AML-193 (cell line): ENCODE results near the gene TMEM272.

Source experiments
- DNase-seq, 2 experiments: peaks; one replicate each; lab custom pipeline; 2025; lab: John Stamatoyannopoulos, UW

TMEM272 gene

DNA sequence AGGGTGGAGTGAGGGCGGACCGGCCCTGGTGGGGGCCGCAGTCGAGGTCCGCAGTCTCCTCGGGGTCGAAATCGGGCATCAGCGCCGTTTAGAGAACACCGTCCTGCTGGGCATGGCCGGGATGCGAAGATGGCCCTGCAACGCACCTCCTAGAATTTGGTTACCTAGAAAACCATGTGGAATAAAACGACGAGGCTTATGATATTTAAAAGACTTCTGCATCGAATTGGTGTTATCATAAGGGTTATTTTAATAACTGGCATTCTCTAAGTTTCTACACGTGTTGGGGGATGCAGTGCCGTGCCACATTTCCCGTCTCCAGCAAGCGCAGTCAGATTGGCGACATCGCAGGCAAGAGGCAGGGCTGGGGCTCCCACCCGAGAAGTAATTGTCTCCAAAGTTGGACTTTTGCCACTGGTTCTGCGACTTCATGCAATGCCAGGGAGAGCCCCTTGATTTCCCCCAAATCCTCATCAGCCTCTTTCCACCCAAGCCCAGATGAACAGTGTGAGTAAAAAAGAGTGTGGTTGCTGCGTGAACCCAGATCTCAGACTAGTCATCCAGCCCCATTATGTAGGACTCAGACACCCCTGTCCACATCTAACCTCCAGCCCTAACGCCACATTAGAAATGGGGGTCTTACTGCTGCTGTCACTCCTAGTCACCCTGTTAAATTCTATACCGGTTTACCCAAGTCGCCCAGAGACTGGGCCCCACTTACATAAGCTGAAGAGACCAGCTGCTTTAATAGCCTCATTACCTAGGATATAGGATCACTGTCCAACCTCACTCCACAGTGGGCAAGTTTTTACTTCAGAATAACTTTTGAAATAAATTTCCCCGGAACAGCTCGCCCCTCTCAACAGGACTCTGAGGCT is 40.4 kb downstream of the TMEM272 start:
- DNase-seq = peak in 1 of 2 experiments; percentile 56

DNA sequence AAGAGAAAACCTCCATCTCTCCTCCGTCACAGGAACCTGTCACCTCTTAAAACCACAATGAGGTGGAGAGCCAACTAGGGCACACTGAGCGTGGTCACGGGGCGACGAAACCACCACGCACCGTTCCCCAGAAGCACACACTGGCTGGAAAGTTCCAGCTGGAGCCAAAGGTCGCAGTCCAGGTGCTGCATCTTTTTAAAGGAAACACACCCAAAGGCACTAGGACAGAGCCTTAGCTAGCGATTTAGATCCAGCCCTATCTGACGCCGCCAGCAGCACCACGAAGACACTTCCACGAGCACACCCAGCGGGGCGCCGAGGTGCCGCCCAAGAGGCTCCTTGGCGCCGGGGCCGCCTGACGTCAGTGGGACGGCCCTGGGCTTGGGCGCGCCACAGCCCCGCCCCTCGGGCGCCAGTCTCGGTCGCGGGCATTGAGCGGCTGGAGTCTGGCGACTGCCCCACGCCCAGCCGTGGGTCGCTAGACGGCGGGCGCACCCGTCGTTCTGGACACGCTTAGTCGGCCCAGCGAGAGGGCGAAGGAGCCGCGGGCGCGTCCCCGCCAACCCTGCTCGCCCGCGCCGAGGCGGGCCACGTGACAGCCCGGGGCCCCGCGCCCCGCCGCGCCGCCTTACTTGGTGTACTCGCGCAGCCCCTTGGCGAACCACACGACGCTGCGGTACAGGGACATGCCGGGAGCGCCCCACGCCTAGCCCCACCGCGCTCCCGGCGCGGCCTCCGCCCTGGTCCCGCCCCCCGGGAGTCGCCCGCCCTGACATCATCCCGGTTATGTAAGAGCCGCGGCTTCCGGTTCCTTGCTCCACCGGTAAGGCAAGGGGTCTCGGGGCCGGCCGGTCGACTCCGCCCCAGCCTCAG is 41.3 kb downstream of the TMEM272 start, which contains the start of gene DHRS12:
TSS of gene DHRS12 (minus strand) at position 742 of the 873 bp plus-strand sequence. CDS start 4,504 bp downstream, outside the sequence.
- peak; percentile 83 to 86 for DNase-seq

DNA sequence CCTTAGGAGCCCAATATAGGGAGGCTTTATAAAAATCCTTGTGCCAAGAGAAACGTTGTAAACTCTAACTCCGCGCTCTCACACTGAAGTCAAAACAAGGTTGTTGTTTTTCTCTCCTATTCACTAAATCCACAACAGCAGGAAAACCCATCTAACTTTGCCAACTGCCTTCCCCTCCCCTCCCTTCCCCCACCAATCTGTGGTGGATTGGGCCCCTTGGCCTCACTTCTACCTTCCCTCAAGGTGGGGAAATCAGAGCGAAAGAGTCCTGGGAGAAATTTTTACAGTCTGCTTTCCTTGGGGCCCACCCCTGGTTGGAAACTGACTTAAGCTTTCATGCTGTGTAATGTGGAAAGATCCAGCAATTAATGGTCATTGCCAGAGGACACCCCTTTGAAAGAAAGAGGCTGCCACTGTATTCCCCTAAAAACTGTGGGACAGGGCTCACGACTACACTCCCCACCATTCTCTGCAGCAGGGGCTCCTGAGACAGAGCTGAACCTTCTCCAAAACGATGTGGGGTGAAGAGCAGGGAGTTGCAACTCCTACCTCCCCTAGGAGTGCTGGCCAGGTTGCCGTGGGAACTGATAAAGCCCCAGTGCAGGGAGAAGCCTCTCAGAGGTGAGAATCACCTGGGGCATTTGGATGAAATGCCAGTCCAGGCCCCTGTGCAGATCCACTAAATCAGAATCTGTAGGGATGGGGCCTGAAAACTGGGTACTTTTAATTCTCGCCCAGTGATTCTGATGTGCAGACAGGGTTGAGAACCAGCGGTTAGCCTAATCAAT is 42.2 kb downstream of the TMEM272 start:
- no peak for DNase-seq

DNA sequence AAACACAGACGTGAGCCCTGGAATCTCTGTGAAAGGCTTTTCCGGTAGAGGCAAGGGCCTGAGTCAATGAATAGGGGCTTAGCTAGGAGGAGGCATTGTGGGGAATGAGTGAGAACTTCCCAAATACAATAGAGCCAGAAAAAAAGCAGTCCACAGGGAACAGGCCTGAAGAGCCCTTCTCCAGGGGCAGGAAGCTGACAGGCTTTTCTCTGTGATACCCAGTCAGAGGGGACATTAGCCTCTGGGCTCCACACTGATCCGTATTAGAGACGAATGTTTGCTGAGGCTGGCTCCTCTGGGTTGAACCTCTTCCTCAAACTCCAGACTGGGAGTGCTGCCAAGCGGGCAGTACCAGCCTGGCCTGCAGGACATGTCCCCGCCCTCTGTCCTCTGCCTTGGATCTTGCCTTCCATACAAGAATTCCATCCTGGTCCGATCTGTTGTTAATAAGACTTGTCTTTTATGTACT is 43.3 kb downstream of the TMEM272 start:
- no peak for DNase-seq

DNA sequence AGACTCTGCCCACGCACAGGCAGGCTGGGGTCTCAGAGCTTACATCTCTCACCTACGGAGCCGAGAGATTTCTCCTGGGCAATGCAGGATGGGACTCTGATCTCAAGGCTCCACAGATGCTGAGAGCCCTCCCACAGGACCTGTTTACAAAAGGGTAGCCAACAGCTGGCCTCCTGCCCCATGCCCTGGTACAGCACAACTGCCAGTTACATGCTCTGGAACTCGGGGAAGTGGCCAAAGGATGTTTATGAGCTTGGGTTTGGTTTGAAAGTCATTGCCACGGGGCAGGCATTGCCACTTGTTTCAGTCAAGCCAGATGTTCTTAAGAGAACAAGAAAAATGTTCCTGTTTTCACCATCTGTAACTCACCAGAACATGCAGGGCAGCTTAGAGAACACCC is 44.5 kb downstream of the TMEM272 start:
- no peak for DNase-seq

DNA sequence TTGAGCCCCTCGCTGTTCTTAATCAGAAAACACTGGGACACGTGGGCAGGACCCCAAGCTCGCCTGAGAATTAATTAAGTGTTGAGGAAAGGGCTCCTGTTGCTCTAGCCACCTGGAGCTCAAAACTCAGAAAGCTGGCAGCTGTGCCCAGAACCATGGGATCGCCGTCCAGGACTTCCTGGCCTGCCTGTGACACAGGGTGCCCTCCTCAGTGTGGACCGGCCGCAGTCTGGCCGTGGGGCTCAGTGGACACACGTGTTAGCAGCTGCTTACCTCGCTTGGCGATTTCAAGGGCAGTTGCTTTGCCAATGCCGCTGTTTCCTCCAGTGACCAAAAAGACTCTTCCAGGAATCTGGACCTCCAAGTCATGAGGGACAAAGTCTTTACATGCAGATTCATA is 45.7 kb downstream of the TMEM272 start:
- no peak for DNase-seq

DNA sequence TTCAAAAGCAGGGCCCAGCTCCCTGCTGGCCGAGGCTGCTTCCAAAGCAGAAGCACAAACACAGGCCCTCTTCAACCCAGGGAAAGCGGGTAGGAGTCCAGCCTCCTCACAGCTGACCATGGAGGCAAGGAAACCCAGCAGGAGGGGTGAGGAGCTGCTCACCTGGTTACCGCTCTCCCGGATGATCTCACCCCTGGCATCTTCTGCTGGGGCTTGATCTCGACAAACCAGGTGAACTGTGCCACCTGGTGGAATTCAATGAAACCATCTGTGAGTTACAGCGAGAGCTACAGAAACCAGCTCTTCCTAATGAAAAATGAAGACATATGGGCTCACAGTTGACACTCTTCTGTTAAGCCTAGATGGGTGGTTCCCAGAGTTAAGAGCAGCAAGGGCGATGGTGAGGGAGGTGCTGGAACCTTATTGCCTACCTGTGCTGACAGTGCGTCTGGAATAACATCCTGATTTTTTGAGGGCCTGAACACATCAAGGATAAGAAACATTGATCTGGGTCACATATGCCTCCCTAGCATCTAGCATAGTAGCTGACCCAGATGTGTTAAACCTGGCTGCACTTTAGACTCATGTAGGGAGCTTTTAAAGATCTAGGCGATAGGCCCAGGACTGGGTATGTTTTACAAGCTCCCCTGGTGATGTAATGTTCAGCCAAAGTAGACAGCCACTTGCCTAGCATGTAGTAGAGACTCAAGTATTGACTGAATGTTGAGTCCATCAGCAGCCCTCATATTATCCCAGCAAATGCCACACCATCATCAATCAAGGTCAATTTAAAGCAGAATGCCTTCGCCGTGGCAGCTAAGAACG is 47.1 kb downstream of the TMEM272 start:
- peak; percentile 52 to 66 for DNase-seq

DNA sequence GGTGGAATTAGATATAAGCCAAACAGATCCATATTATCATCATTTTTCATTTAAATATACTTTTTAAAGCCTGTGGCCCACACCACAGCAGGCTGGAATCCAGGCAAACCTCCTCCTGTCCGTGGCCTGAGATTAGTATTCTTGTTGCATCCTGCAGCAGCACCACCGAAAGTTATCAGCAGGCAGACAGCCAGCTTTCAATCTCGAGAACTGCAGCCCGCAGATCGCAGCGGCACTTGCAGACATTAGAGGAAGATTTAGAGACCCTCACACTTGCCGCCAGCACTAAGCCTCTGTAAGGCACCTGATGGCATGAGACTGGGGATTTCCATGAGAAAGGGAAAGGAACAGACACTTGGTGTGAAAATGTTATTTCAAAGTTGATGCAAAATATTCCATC is 48.4 kb downstream of the TMEM272 start:
- DNase-seq = no peak

DNA sequence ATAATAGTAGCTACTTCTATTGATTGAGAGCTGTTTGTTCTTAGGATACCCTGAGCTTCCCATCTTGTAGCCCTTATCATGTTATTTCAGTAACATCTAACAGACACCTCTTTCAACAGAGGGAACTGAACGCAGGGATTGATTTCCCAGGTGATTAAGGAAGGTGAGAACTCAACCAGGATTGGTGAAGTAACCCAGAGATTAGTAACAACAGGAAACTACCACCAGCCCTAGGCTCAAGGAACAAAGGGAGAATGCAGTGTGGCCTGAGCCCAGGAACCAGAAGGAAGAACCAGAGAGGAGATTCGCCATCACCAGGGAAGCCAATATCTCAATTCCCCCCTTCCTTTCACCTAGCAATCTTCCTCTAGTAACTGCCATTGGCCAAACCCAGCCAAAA is 49.6 kb downstream of the TMEM272 start:
- DNase-seq = no peak

DNA sequence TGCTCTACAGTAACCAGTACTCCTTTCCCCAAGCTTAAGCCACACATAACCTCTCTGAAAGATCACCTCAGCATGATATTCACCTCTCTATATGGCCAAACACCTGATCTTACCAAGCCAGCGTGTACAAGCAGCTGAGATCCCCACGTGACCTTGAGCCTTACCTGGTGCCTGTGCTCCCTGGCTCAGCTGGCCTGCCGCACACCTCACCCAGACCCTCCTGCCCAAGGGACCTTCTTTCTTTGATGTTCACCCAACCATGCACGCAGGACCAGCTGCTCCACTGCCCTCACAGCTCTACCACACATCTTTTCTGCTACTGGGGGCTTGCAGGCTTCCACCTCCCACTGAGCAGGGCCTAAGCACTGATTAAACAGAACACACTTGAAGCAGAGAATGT is 50.0 kb downstream of the TMEM272 start:
- DNase-seq = no peak

DNA sequence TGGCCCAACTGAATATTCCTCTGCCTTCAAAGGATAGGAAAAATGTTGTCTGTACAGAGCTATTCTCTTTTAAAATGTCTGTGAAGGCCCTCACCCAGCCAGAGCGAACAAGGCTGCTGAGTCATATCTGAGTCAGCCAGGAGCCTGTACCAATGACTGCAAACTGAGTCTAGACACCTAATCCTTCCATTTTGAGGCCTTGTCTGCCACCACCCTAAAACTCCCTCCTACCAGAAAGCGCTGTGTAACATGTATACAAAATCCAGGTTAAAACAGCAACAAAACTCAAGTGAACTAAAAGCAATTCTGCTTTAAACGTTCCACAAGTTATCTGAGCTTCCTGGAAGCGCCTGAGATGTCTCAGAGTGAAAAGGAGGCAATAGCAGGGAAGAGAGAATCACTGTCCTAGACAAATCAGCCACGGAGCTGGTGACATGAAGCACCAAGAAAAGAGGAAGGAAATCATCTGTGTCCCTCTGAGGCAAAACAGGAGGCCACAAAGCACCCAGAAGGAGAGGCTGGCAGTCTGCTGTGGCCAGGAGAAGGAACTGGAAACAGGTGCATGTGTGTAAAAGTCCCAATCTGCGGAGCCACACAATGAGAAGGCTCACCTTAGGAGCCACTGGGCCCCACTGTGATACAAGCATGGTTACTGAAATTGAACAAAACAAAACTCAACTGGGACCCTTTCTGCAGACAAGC is 51.3 kb downstream of the TMEM272 start:
- DNase-seq = peak; percentile 97 to 99

DNA sequence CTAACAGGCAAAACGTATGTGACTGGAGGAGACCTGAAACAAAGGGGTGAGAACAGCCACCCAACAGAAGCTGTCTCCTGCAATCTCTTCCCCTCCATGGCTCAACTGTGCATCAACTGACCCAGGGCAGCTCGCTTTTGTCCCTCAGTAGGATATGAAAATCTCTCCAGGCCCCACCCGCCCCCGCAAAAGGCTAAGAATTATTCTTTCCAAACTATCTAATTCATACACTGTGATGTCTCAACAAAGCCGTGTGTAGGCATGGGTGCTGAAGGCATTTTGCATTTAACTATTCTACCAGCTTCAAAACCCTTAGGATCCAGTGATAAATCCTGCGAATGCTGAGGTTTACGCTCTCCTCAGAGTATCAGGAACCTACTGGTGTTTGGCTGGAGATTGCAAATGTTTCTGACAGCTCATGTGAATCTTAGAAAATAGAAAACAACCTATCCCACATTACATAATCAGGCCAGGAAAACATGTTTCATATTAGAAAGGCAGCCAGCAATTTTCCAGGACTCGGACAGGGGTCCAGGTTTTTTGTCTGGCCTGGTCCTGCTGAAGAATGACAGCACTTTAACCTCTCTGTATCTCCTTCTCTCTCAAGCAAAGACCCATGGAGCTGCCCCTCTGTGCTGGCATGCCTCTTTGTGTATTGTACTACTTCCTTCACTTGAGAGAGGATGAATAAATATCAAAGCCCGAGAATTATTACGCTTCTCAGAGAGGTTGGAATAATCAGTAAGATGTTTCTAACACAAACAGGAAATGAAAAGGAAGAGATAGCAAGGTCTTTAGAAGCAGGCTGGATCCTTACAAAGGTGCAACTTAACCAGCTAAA is 58.3 kb downstream of the TMEM272 start:
- no peak for DNase-seq

DNA sequence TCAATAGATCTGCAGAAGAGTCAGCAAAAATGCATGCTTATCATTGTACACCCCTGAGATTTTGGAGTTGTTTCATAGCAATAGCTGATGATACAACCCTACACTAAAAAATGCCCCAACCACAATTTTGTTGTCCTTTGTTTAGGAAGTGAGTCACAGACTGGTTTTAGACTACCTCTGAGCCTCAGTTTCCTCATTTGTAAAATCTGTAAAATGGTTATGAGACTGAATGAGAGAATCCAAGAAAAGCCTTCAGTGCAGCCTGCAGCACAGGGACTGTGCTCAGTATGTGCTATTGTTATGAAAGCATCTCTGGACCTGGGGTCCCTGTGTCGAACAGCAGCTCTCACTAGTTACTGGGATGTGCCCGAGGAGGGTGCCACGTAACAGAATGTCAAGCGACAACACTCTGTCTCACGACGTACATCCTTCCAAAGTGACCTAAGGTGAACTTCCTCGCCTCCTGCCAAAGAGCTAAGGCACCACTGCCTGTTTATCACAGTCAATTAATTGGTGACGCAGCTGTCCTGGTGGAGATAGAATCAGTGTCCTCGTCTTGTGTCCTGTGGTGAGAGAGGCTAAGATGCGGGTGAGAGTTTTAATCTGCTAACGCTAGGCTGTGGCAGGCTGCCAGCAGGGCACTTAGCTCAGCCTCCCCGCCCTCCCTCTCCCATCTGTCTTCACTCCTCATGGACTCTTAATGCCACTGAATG is 59.1 kb downstream of the TMEM272 start:
- DNase-seq = no peak

DNA sequence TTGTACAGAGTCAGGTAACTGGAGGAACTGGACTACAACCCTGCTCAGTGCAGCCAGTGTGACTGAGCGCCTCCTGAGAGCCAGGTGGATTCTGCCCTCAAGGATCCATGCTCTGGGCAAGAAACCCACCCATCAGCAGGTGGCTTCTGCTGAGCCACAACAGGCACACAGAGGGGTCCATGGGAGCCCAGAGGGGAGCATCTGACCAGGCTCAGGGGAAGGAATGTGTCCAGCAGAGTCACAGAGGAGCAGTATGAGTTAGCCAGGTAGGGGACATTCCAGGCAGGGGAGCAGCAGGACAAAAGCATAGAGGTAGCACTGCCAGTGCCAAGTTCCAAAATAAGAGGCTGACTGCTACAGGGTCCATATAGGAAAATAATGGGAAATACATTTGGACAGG is 60.9 kb downstream of the TMEM272 start:
- DNase-seq = no peak

DNA sequence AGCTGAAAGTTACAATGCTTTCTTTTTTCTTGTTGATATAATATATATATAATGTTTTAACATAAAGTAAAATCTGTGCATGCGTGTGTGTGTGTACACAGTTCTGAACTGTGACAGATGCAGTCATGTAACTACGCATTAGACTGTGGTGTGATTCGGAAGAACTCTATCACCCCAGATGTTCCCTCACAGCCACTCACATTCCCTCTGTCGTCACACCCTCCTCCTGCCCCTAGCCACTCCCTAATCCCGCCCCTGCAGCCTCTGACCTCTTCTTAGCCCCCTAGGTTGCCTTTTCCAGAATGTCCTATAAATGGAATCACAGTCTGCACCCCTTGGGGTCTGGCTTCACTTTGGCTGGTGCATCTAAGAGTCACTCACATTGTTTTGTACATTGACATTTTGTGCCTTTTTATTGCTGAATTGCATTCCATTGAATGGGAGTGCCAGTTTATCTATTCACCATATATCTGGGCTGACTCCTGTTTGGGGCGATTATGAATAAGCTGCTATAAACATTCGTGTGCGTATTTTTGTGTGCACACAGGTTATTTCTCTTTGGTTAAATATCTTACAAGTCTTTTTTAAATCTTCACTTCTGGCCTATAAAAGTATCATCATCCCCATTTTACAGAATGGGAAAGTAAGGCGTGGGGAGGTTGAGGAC is 61.4 kb downstream of the TMEM272 start:
- no peak for DNase-seq

DNA sequence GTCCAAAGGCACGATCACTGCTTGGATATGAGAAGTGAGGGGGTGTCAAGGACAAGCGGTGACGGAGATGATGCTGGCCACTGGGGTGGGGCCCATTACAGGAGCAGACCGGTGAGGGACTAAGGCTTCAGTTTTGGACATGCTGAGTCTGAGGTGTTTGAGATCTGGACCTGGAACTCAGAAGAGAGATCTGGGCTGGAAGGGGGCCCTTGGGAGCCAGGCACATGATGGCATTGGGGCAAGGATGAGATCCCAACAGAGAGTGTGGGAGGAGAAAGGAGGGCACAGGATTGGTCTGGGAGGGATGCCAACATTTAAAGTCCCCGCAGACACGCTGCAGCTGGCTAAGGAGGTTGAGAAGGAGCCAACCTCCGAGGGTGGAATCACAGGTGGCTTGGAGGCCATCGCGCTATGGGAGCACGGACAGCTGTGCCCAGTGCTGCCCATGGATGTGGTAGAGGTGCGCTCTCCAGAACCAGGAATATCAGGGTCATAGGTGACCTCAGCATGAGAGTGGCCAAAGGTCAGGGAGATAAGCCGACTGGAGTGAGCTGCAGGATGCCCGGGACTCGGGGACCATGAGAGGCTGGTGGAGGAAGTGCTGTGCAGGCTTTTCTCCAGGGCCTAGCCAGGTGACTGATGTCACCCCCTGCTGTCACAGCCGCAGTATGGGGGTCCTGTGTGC is 62.8 kb downstream of the TMEM272 start:
- no peak for DNase-seq

DNA sequence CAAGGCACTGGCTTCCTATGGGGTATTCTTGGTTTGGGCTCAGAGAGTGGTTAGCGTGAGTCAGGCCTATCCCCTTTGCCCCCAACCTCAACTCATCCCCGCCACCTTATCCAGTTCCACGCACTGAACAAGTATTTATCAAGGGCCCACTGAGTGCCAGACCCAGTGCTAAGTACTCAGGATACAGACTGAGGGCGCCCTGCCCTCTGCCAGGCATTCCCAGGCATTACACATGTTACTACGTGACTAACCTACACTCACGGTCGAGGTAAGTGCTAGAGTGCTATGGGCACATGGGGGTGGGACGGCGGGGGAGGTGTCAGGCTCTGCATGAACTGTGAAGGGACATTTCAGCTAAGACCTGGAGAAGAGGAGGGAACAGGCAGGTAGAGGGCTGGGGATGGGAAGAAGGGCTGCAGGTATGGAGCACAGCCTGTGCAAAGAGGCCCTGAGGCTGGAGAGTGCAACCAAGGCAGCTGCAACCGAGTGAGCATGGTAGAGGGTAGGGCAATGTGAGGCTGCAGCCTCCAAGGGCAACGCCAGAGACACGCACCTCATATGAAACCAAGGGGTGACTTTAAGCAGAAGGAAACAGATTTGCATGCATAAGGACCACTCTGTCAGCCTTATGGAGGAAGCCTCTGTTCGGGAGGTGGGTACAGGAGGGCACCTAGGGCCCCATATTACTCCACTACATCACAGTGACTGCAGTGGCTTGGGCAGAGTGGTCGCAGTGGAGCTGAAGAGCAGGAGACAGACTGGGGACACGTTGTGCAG is 63.5 kb downstream of the TMEM272 start:
- peak; percentile 42 to 58 for DNase-seq
